H1 (cell line): ENCODE measurements around the gene IFNAR2. TPM values are rescaled to one million over a fixed set of nuclear protein-coding genes. Genes with fewer than 3 reads are reported as not detected.

Experiments
- CTCF ChIA-PET: fragments of 300-600 bp; sonication (Branson Sonifier 250); formaldehyde crosslinking; loops from one replicate; lab custom pipeline; 2021; ENCODE audit not compliant: partially characterized antibody; lab: Charles Lee
- POLR2A ChIA-PET: fragments of 300-600 bp; sonication (Branson Sonifier 250); formaldehyde crosslinking; loops from one replicate; lab custom pipeline; 2021; ENCODE audit warnings: inconsistent platforms; ENCODE audit not compliant: partially characterized antibody; lab: Charles Lee
- DNase-seq, 2 experiments: peaks; one replicate each; pipeline versions ENCODE4 v3.0.0 to v3.0.0-alpha.2; 2010 to 2022; ENCODE audit warnings: low spot score in 2 of 2, low read depth in 1 of 2, mixed read lengths in 1 of 2
- FAIRE-seq: peaks from 2 replicates; lab custom pipeline; 2011; peaks lifted over from hg19 to GRCh38; lab: Jason Lieb, UNC
- H2AFZ ChIP-seq: 2 replicates; pipeline ENCODE4 v1.8.1; 2012; ENCODE audit warnings: low read length, inconsistent platforms
- H2AK5ac ChIP-seq: 2 replicates; pipeline ENCODE4 v1.6.1; 2013; ENCODE audit warnings: low read depth, low read length
- H2BK120ac ChIP-seq: replicated peaks from 2 replicates; pipeline ENCODE3; 2013; ENCODE audit warnings: low read depth, low read length, inconsistent platforms
- H2BK12ac ChIP-seq: 2 replicates; pipeline ENCODE4 v1.6.1; 2013; ENCODE audit warnings: low read depth, low read length
- H2BK15ac ChIP-seq: 2 replicates; pipeline ENCODE4 v1.6.1; 2013; ENCODE audit warnings: low read length
- H2BK20ac ChIP-seq: 2 replicates; pipeline ENCODE4 v1.6.1; 2013; ENCODE audit warnings: low read length
- H2BK5ac ChIP-seq: 2 replicates; pipeline ENCODE4 v1.6.1; 2013; ENCODE audit warnings: low read depth, low read length
- H3K14ac ChIP-seq: 2 replicates; pipeline ENCODE4 v1.6.1; 2013; ENCODE audit warnings: inconsistent platforms; ENCODE audit not compliant: insufficient read length
- H3K18ac ChIP-seq: 2 replicates; pipeline ENCODE4 v1.6.1; 2013; ENCODE audit warnings: low read length; ENCODE audit errors: extremely low read depth
- H3K23ac ChIP-seq: 2 replicates; pipeline ENCODE4 v1.6.1; 2013; ENCODE audit warnings: inconsistent platforms; ENCODE audit not compliant: insufficient read length
- H3K23me2 ChIP-seq: 2 replicates; pipeline ENCODE4 v1.6.1; 2013; ENCODE audit warnings: low read depth, low read length
- H3K27ac ChIP-seq: 2 replicates; pipeline ENCODE4 v1.6.1; 2011; ENCODE audit warnings: low read depth, low read length, inconsistent platforms
- H3K27me3 ChIP-seq, 4 experiments: replicated peaks in 1 of 4; 1 replicate in 1 of 4; 2 replicates in 3 of 4; pipeline versions ENCODE4 v1.6.1 to v1.8.1; 2011 to 2013; ENCODE audit warnings: low read length in 3 of 4, mild to moderate bottlenecking in 3 of 4, inconsistent platforms in 2 of 4, mixed read lengths in 2 of 4, moderate library complexity in 1 of 4; ENCODE audit not compliant: control insufficient read depth in 3 of 4, insufficient read depth in 3 of 4; ENCODE audit errors: extremely low read depth in 1 of 4
- H3K36me3 ChIP-seq, 4 experiments: 2 replicates each; pipeline versions ENCODE4 v1.6.1 to v1.8.1; 2011 to 2013; ENCODE audit warnings: mild to moderate bottlenecking in 4 of 4, low read length in 3 of 4, moderate library complexity in 2 of 4, control low read depth in 1 of 4, inconsistent platforms in 1 of 4; ENCODE audit not compliant: insufficient read depth in 4 of 4, control insufficient read depth in 2 of 4
- H3K4ac ChIP-seq: replicated peaks from 2 replicates; pipeline ENCODE3; 2013; ENCODE audit warnings: low read length, low read depth, mixed read lengths, inconsistent platforms; ENCODE audit not compliant: insufficient read length
- H3K4me1 ChIP-seq, 4 experiments: replicated peaks in 1 of 4; 1 replicate in 1 of 4; 2 replicates in 3 of 4; pipeline versions ENCODE4 v1.6.1 to v1.8.1; 2011 to 2013; ENCODE audit warnings: low read length in 3 of 4, inconsistent platforms in 2 of 4, mixed read lengths in 1 of 4; ENCODE audit not compliant: insufficient read depth in 4 of 4, control insufficient read depth in 3 of 4
- H3K4me2 ChIP-seq, 2 experiments: 2 replicates each; pipeline versions ENCODE4 v1.6.1 to v1.8.1; 2011 to 2013; ENCODE audit warnings: low read depth in 2 of 2, low read length in 2 of 2, control low read depth in 1 of 2, inconsistent platforms in 1 of 2, mild to moderate bottlenecking in 1 of 2; ENCODE audit not compliant: insufficient read depth in 1 of 2
- H3K4me3 ChIP-seq, 4 experiments: fragments of 200-600, 300-600 bp in 1 of 4; sonication (generic), shearing (Covaris generic), sonication (Bioruptor Twin) in 1 of 4; 2 replicates each; pipeline versions ENCODE4 v1.5.1 to v1.8.1; 2011 to 2016; ENCODE audit warnings: low read length in 4 of 4, low read depth in 3 of 4, control low read depth in 2 of 4, inconsistent platforms in 2 of 4, mild to moderate bottlenecking in 2 of 4, mixed read lengths in 1 of 4, moderate library complexity in 1 of 4; ENCODE audit not compliant: insufficient read depth in 2 of 4; ENCODE audit errors: extremely low read depth in 1 of 4
- H3K56ac ChIP-seq: replicated peaks from 2 replicates; pipeline ENCODE3; 2013; ENCODE audit warnings: low read depth, mild to moderate bottlenecking, mixed read lengths, low read length, inconsistent platforms; ENCODE audit not compliant: insufficient read length
- H3K79me1 ChIP-seq: 2 replicates; pipeline ENCODE4 v1.6.1; 2013; ENCODE audit warnings: low read depth, low read length, control low read depth
- H3K79me2 ChIP-seq, 2 experiments: 2 replicates each; pipeline versions ENCODE4 v1.6.1 to v1.8.1; 2012 to 2013; ENCODE audit warnings: low read length in 2 of 2, mild to moderate bottlenecking in 2 of 2, inconsistent platforms in 1 of 2; ENCODE audit not compliant: insufficient read depth in 2 of 2, control insufficient read depth in 1 of 2
- H3K9ac ChIP-seq, 4 experiments: replicated peaks in 1 of 4; 1 replicate in 1 of 4; 2 replicates in 3 of 4; pipeline versions ENCODE4 v1.6.1 to v1.8.1; 2011 to 2013; ENCODE audit warnings: low read depth in 3 of 4, low read length in 3 of 4, control low read depth in 2 of 4, mild to moderate bottlenecking in 2 of 4, moderate library complexity in 2 of 4, inconsistent platforms in 1 of 4; ENCODE audit errors: extremely low read depth in 1 of 4
- H3K9me3 ChIP-seq, 2 experiments: 2 replicates each; pipeline versions ENCODE4 v1.6.1 to v1.8.1; 2012 to 2013; ENCODE audit warnings: mild to moderate bottlenecking in 2 of 2, moderate library complexity in 2 of 2, control low read depth in 1 of 2, inconsistent platforms in 1 of 2, low read depth in 1 of 2, low read length in 1 of 2, mixed read lengths in 1 of 2; ENCODE audit not compliant: insufficient read depth in 2 of 2
- H4K20me1 ChIP-seq, 2 experiments: replicated peaks in 1 of 2; 2 replicates each; pipeline versions ENCODE3 to v1.8.1; 2011 to 2013; ENCODE audit warnings: inconsistent platforms in 2 of 2, low read length in 2 of 2, mild to moderate bottlenecking in 1 of 2; ENCODE audit not compliant: insufficient read depth in 2 of 2, control insufficient read depth in 1 of 2
- H4K5ac ChIP-seq: 2 replicates; pipeline ENCODE4 v1.6.1; 2013; ENCODE audit warnings: low read length, low read depth, mixed read lengths, inconsistent platforms; ENCODE audit not compliant: insufficient read length
- H4K8ac ChIP-seq: 2 replicates; pipeline ENCODE4 v1.8.0; 2013; ENCODE audit warnings: mild to moderate bottlenecking, moderate library complexity, low read length, inconsistent platforms; ENCODE audit not compliant: insufficient read depth; ENCODE audit errors: extremely low read depth
- H4K91ac ChIP-seq: replicated peaks from 2 replicates; pipeline ENCODE3; 2013; ENCODE audit warnings: low read length, mixed read lengths, inconsistent platforms; ENCODE audit not compliant: insufficient read length
- BACH1 ChIP-seq: IDR thresholded peaks from 2 replicates; pipeline ENCODE4 v1.6.1; 2012; ENCODE audit warnings: low read length, improper control_type of control experiment
- BRCA1 ChIP-seq: IDR thresholded peaks from 2 replicates; pipeline ENCODE4 v1.6.1; 2012; ENCODE audit warnings: low read depth, low read length, improper control_type of control experiment
- CBX5 ChIP-seq: fragments of 300-800, 300-1000 bp; sonication (generic); IDR thresholded peaks from 2 replicates; pipeline ENCODE4 v1.7.1; 2016; ENCODE audit warnings: antibody characterized with exemption, low read length, low read depth
- CHD2 ChIP-seq: IDR thresholded peaks from 2 replicates; pipeline ENCODE4 v1.6.1; 2012; ENCODE audit warnings: low read length, improper control_type of control experiment
- GTF2F1 ChIP-seq: IDR thresholded peaks from 2 replicates; pipeline ENCODE4 v1.6.1; 2012; ENCODE audit warnings: low read depth, low read length, improper control_type of control experiment, borderline replicate concordance
- KDM5A ChIP-seq: fragments of 200-600 bp; IDR thresholded peaks from 2 replicates; pipeline ENCODE4 v1.7.1; 2012; ENCODE audit warnings: mild to moderate bottlenecking, low read length, inconsistent platforms, mixed read lengths
- MAFK ChIP-seq: IDR thresholded peaks from 2 replicates; pipeline ENCODE4 v1.6.1; 2012; ENCODE audit warnings: low read depth, mild to moderate bottlenecking, improper control_type of control experiment, low read length
- SIN3A ChIP-seq, 2 experiments: IDR thresholded peaks in 1 of 2; conservative IDR thresholded peaks in 1 of 2; 2 replicates each; pipeline ENCODE4 v1.6.1; 2011 to 2012; ENCODE audit warnings: low read length in 2 of 2, improper control_type of control experiment in 1 of 2, low read depth in 1 of 2, mild to moderate bottlenecking in 1 of 2
- SP1 ChIP-seq: IDR thresholded peaks from 2 replicates; pipeline ENCODE4 v1.6.1; 2011; ENCODE audit warnings: low read depth, low read length
- TEAD4 ChIP-seq: IDR thresholded peaks from 2 replicates; pipeline ENCODE4 v1.6.1; 2012; ENCODE audit warnings: low read depth, low read length, inconsistent platforms, mixed read lengths
- WGBS, 2 experiments: shearing (Covaris generic) in 1 of 2; methylation state at CpG; one replicate each; pipeline versions ENCODE4 v1.1.6 to v1.1.7; 2013 to 2015; ENCODE audit warnings: low lambda C conversion rate in 2 of 2, mixed read lengths in 2 of 2, inconsistent platforms in 1 of 2, low coverage in 1 of 2, missing lambda C conversion rate in 1 of 2; ENCODE audit not compliant: insufficient replicate concordance in 2 of 2, insufficient coverage in 1 of 2, insufficient read length in 1 of 2; ENCODE audit errors: extremely low coverage in 1 of 2, missing lambda C conversion rate in 1 of 2; 5-methylcytosine and 5-hydroxymethylcytosine counted together
- polyA plus RNA-seq, 7 experiments: library from polyadenylated mRNA; depleted of rRNA in 3 of 7; stranded (reverse) in 5 of 7; unstranded in 2 of 7; fragments of >200 nt in 5 of 7; fragments of 200-250 nt in 2 of 7; gene quantifications; 1 replicate in 5 of 7; 2 replicates in 1 of 7; 4 replicates in 1 of 7; pipeline versions ENCODE4 v1.2.1 to v1.2.3, GENCODE V29; 2011 to 2013; ENCODE audit warnings: missing spikeins in 2 of 7, mixed read lengths in 2 of 7
- total RNA-seq: library from RNA; stranded (reverse); fragmentation: NEBNext Ultra II Directional; extraction: Animal tissue kit (Norgen Biotek cat#: 25700); gene quantifications from 2 replicates; pipeline ENCODE4 v1.2.1, GENCODE V29; 2021
- TF ChIP-seq, protein P1 (sequence below): IDR thresholded peaks from 2 replicates; pipeline ENCODE4 v1.6.1; 2012; ENCODE audit warnings: low read length, inconsistent platforms

The IFNAR2 gene
- total and polyA plus RNA-seq, 2 of the 8 experiments (the other 6 are each of a cell fraction or from before 2014, with no cell fraction given) = 12.2 to 16.1 TPM

DNA sequence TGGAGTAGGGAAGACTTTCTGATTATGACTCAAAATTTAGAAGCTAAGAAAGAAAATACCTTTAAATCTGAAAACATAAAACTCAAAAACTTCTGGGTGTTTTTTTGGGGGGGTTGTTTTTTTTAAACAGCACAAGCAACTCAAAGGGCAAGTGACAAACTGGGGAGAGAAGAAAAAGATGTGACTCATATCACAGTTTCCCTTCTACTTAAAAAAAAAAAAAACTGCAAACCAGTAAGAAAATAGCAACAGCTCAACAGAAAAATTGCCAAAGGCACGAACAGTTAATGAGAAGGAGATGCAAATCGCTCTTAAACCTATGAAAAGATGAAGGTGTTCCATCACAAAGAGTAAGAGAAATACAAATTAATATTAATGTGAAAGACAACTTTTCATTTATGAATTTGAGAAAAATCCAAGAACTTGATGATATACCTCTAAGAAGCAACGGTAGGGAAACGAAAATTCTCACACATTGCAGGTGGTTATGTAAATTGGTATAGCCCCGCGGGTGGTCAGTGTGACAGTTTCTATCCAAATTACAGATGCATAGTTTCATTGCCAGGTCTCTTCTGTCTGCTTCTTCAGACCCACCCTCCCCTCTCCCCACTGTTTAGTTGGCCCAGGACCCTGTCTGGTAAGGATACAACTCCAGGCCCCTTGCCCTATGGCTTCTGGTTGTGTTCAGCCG lies 9.0 kb downstream of the IFNAR2 start:
- H3K79me1 ChIP-seq = peaks cover 3% of the 10 kb centered on the region
- POLR2A ChIA-PET = interaction anchor here (1.1 to 1.7 kb wide), 3 partner anchors 9 to 213 kb away, joined by 4 to 5 read pairs (median 4); partner anchors contain the start of genes IFNAR2, IL10RB and OLIG2
- H3K18ac ChIP-seq = no peak overlapping the region
- H3K23me2 ChIP-seq = no peaks in the 10 kb centered on the region
- no peak overlapping the region for H3K4ac ChIP-seq
- H2BK15ac ChIP-seq = no peak overlapping the region
- H2BK120ac ChIP-seq = no peak overlapping the region
- H4K5ac ChIP-seq = no peak overlapping the region
- H3K4me1 ChIP-seq = peaks cover 0 to 3% (median 0%) of the 10 kb centered on the region in 4 experiments; a peak in 2 of 7 replicates
- H3K23ac ChIP-seq = no peak overlapping the region
- H2AK5ac ChIP-seq = no peak overlapping the region
- CTCF ChIA-PET = interaction anchor here (0.9 kb wide), 1 partner anchor 12 kb away, joined by 4 read pairs; no protein-coding TSS in a partner anchor
- no peak overlapping the region for H3K4me2 ChIP-seq
- H2BK12ac ChIP-seq = no peak overlapping the region
- no peak overlapping the region for H2BK5ac ChIP-seq
- DNase-seq = no peak
- no peak overlapping the region for H4K8ac ChIP-seq
- no peak overlapping the region for H4K91ac ChIP-seq
- no peak for FAIRE-seq
- no peaks in the 10 kb centered on the region for H3K27me3 ChIP-seq
- H3K9ac ChIP-seq = no peak overlapping the region
- H4K20me1 ChIP-seq = no peaks in the 10 kb centered on the region
- no peak overlapping the region for H2BK20ac ChIP-seq
- peaks cover 2 to 23% (median 5%) of the 10 kb centered on the region in 4 experiments; a peak in 5 of 8 replicates for H3K36me3 ChIP-seq
- no peak overlapping the region for H3K56ac ChIP-seq
- 0 out of 8 replicates have a peak overlapping the region, but pooled peaks of 1 of the 4 experiments have one; percentile 7 for H3K4me3 ChIP-seq
- WGBS, 2 experiments = 83% methylated on average over 7 of the region's 7 CpGs; no CpG with 5 or more reads in 1 of the 2 experiments
- H3K27ac ChIP-seq = no peak overlapping the region
- no peak overlapping the region for H3K14ac ChIP-seq
- H3K79me2 ChIP-seq = peaks cover 0 to 16% of the 10 kb centered on the region in 2 experiments; a peak in 1 of 4 replicates
- H3K9me3 ChIP-seq = peaks cover 29 to 31% of the 10 kb centered on the region in 2 experiments
- no peak overlapping the region for H2AFZ ChIP-seq
- TF ChIP-seq, protein P1, sequence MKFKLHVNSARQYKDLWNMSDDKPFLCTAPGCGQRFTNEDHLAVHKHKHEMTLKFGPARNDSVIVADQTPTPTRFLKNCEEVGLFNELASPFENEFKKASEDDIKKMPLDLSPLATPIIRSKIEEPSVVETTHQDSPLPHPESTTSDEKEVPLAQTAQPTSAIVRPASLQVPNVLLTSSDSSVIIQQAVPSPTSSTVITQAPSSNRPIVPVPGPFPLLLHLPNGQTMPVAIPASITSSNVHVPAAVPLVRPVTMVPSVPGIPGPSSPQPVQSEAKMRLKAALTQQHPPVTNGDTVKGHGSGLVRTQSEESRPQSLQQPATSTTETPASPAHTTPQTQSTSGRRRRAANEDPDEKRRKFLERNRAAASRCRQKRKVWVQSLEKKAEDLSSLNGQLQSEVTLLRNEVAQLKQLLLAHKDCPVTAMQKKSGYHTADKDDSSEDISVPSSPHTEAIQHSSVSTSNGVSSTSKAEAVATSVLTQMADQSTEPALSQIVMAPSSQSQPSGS = no peak
- TF ChIP-seq CBX5 = no peak
- TF ChIP-seq SIN3A (conservative IDR thresholded peaks at IDR 0.05 in 1 of 2, IDR thresholded peaks at IDR 0.05 in 1 of 2; ENCODE audit: low read depth in 1 of 2, low read length in 2 of 2) = no peak
- no peak for TF ChIP-seq BACH1
- TF ChIP-seq TEAD4 = no peak
- TF ChIP-seq GTF2F1 = no peak
- no peak for TF ChIP-seq MAFK
- TF ChIP-seq CHD2 = no peak
- TF ChIP-seq BRCA1 = no peak
- no peak for TF ChIP-seq SP1
- TF ChIP-seq KDM5A = no peak
